Keratinocyte (primary cell): ENCODE measurements around the gene HAND2. TPM values are rescaled to one million over a fixed set of nuclear protein-coding genes. Genes with fewer than 3 reads are reported as not detected.

ENCODE experiments used
- DNase-seq: peaks from one replicate; pipeline ENCODE4 v3.0.0-alpha.2; 2011; ENCODE audit warnings: low read depth, missing footprints, low spot score
- FAIRE-seq: peaks from 2 replicates; lab custom pipeline; 2011; peaks lifted over from hg19 to GRCh38; lab: Jason Lieb, UNC
- H2AFZ ChIP-seq: 2 replicates; pipeline ENCODE4 v1.6.0; 2012; ENCODE audit warnings: low read length, control low read depth, inconsistent platforms; ENCODE audit not compliant: control insufficient read depth
- H3K27ac ChIP-seq: 2 replicates; pipeline ENCODE4 v1.5.1; 2011; ENCODE audit warnings: low read length; ENCODE audit not compliant: control insufficient read depth, insufficient read depth
- H3K27me3 ChIP-seq: 3 replicates; pipeline ENCODE4 v1.6.0; 2011; ENCODE audit warnings: low read length; ENCODE audit not compliant: control insufficient read depth, insufficient read depth; ENCODE audit errors: extremely low read depth
- H3K36me3 ChIP-seq, 2 experiments: 2 replicates in 1 of 2; 3 replicates in 1 of 2; pipeline ENCODE4 v1.5.1; 2011; ENCODE audit warnings: low read length in 2 of 2, mild to moderate bottlenecking in 1 of 2; ENCODE audit not compliant: control insufficient read depth in 2 of 2, insufficient read depth in 2 of 2; ENCODE audit errors: extremely low read depth in 1 of 2
- H3K4me1 ChIP-seq: 3 replicates; pipeline ENCODE4 v1.5.1; 2011; ENCODE audit warnings: low read length; ENCODE audit not compliant: control insufficient read depth, insufficient read depth; ENCODE audit errors: extremely low read depth
- H3K4me2 ChIP-seq: 3 replicates; pipeline ENCODE4 v1.6.0; 2011; ENCODE audit warnings: low read depth, low read length; ENCODE audit not compliant: control insufficient read depth, insufficient read depth; ENCODE audit errors: extremely low read depth
- H3K4me3 ChIP-seq, 3 experiments: fragments of 200-600 bp in 1 of 3; sonication (generic) in 1 of 3; 2 replicates in 2 of 3; 3 replicates in 1 of 3; pipeline ENCODE4 v1.5.1; 2011 to 2016; ENCODE audit warnings: low read length in 3 of 3, mild to moderate bottlenecking in 3 of 3, control low read depth in 2 of 3, inconsistent platforms in 1 of 3, low read depth in 1 of 3, mixed read lengths in 1 of 3, mixed run types in 1 of 3, moderate library complexity in 1 of 3; ENCODE audit not compliant: control insufficient read depth in 2 of 3, insufficient read depth in 2 of 3; ENCODE audit errors: extremely low read depth in 1 of 3
- H3K79me2 ChIP-seq: 2 replicates; pipeline ENCODE4 v1.6.0; 2012; ENCODE audit warnings: low read length; ENCODE audit not compliant: control insufficient read depth, insufficient read depth
- H3K9ac ChIP-seq: 3 replicates; pipeline ENCODE4 v1.6.0; 2011; ENCODE audit warnings: low read length; ENCODE audit not compliant: control insufficient read depth, insufficient read depth; ENCODE audit errors: extremely low read depth
- H3K9me1 ChIP-seq: 3 replicates; pipeline ENCODE4 v1.6.0; 2011; ENCODE audit warnings: low read length; ENCODE audit not compliant: control insufficient read depth, insufficient read depth; ENCODE audit errors: extremely low read depth
- H3K9me3 ChIP-seq: 2 replicates; pipeline ENCODE4 v1.5.1; 2012; ENCODE audit warnings: low read depth, low read length; ENCODE audit not compliant: control insufficient read depth
- H4K20me1 ChIP-seq: 3 replicates; pipeline ENCODE4 v1.6.0; 2011; ENCODE audit warnings: low read length; ENCODE audit not compliant: control insufficient read depth, insufficient read depth; ENCODE audit errors: extremely low read depth
- EZH2 ChIP-seq: IDR thresholded peaks from one replicate; pipeline ENCODE4 v1.6.1; 2012; ENCODE audit warnings: inconsistent platforms, mild to moderate bottlenecking, low read length, moderate library complexity
- dilution Hi-C: fragments of 300-500 bp; cut with MboI; formaldehyde crosslinking; loops from one replicate; pipeline ENCODE4 v1.7.0; 2020; ENCODE audit warnings: low sequenced_read_pairs; ENCODE audit not compliant: extremely low pct_ligation_motif_present
- polyA plus RNA-seq, 5 experiments: library from polyadenylated mRNA; depleted of rRNA in 3 of 5; stranded (reverse) in 3 of 5; stranded (forward) in 1 of 5; unstranded in 1 of 5; fragments of >200 nt; gene quantifications; 1 replicate in 1 of 5; 2 replicates in 3 of 5; 3 replicates in 1 of 5; pipeline versions ENCODE4 v1.2.1 to v1.2.3, GENCODE V29; 2011 to 2012; ENCODE audit warnings: missing spikeins in 2 of 5, low read depth in 1 of 5, low replicate concordance in 1 of 5
- TF ChIP-seq, protein P1 (sequence below), 3 experiments: IDR thresholded peaks in 1 of 3; conservative IDR thresholded peaks in 1 of 3; optimal IDR thresholded peaks in 1 of 3; 2 replicates in 2 of 3; 3 replicates in 1 of 3; pipeline versions ENCODE3 to v1.5.1; 2011; ENCODE audit warnings: low read length in 3 of 3, mild to moderate bottlenecking in 3 of 3, moderate library complexity in 2 of 3, control low read depth in 1 of 3, inconsistent platforms in 1 of 3; ENCODE audit not compliant: insufficient read depth in 2 of 3; ENCODE audit errors: extremely low read depth in 1 of 3

HAND2 gene
- polyA plus RNA-seq, 1 donor (not counting 4 experiments of a cell fraction or from before 2014, with no cell fraction given): not detected

DNA sequence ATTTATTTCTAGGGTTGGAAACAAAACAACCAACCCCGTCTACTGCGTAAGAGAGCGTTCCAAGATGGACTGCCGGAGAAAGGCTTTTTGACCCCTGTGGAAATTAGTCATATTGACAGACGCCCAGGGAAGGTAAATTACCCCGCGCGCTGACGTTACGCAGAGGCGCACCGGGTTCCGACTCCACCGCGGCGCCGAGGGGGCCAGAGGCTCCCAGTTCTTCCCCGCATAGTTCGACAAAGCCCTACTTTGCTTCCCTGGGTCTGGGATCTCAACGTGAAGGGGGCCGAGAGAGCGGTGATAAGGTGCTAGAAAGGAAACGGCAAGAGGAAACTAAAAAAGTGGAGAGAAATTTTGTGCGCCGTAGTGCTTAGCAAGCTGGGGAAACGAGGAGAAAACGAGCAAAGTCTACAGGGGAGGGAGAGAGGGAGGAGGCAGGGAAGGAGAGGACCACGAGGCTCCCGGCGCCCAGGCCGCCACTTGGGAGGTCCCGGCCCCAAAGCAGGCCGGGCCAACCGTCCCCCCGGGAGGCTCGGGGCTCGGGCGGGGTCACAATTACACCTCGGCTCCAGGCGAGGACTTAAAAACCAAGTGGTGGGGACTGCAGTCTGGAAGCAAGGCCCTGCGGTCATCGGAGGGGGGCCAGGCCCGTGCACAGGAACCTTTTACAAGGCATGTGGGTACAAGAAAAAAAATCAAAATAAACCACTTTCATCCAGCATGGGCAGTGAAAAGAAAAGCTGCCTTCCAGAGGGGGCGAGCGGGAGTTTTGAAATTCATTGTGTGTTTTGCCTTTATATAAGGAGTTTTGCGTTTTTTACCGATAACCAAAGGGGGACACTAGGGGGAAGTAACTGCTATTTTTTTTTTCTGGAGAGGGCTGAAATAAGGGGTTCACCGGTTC lies 13.2 kb downstream of the HAND2 start:
- Histone ChIP-seq H3K9ac (no peak overlapping the region), H4K20me1 (no peaks in the 10 kb centered on the region), H3K27me3 (peaks cover 88% of the 10 kb centered on the region), H3K9me3 (peaks cover 2% of the 10 kb centered on the region), H3K9me1 (no peaks in the 10 kb centered on the region), H3K79me2 (no peaks in the 10 kb centered on the region), H3K4me2 (no peak overlapping the region), H3K4me1 (no peaks in the 10 kb centered on the region), H3K4me3 (no peak overlapping the region), H3K36me3 (no peaks in the 10 kb centered on the region), H2AFZ (no peak overlapping the region), H3K27ac (no peak overlapping the region)
- no peak for DNase-seq
- FAIRE-seq: no peak
- dilution Hi-C loops: no loop called here
- TF ChIP-seq EZH2: no peak
- TF ChIP-seq, protein P1, sequence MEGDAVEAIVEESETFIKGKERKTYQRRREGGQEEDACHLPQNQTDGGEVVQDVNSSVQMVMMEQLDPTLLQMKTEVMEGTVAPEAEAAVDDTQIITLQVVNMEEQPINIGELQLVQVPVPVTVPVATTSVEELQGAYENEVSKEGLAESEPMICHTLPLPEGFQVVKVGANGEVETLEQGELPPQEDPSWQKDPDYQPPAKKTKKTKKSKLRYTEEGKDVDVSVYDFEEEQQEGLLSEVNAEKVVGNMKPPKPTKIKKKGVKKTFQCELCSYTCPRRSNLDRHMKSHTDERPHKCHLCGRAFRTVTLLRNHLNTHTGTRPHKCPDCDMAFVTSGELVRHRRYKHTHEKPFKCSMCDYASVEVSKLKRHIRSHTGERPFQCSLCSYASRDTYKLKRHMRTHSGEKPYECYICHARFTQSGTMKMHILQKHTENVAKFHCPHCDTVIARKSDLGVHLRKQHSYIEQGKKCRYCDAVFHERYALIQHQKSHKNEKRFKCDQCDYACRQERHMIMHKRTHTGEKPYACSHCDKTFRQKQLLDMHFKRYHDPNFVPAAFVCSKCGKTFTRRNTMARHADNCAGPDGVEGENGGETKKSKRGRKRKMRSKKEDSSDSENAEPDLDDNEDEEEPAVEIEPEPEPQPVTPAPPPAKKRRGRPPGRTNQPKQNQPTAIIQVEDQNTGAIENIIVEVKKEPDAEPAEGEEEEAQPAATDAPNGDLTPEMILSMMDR (optimal IDR thresholded peaks at IDR 0.05 in 1 of 3, IDR thresholded peaks at IDR 0.05 in 1 of 3, conservative IDR thresholded peaks at IDR 0.05 in 1 of 3; ENCODE audit: extremely low read depth in 1 of 3, insufficient read depth in 2 of 3, low read length in 3 of 3): no peak

DNA sequence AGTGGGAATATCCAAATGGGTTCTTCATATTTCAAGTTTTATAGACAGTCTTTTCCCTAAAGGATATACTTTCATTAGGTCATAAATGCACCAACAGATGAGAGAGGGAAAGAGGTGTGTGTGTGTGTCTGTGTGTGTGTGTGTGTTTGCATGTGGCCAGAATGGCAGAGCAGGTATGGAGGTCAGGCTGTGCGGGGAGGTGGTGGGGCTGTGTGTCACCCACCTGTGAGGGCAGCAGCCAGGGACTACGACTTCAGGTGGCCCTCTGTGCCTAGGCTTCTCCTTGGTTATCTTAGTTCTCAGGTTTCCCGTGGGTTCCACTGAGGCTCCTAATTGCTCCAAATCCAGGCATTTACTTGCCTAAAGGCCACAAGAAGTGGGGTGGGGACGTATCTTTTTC lies 14.6 kb downstream of the HAND2 start:
- Histone ChIP-seq H3K27me3 (peaks cover 79% of the 10 kb centered on the region), H3K9ac (no peak overlapping the region), H3K9me1 (no peaks in the 10 kb centered on the region), H3K4me1 (no peaks in the 10 kb centered on the region), H3K79me2 (no peaks in the 10 kb centered on the region), H4K20me1 (no peaks in the 10 kb centered on the region), H3K27ac (no peak overlapping the region), H3K4me2 (no peak overlapping the region), H2AFZ (no peak overlapping the region), H3K36me3 (no peaks in the 10 kb centered on the region), H3K9me3 (peaks cover 2% of the 10 kb centered on the region), H3K4me3 (no peak overlapping the region)
- DNase-seq: no peak
- dilution Hi-C loops: no loop called here
- TF ChIP-seq, protein P1 (optimal IDR thresholded peaks at IDR 0.05 in 1 of 3, IDR thresholded peaks at IDR 0.05 in 1 of 3, conservative IDR thresholded peaks at IDR 0.05 in 1 of 3; ENCODE audit: extremely low read depth in 1 of 3, insufficient read depth in 2 of 3, low read length in 3 of 3): no peak
- no peak for TF ChIP-seq EZH2
- FAIRE-seq: no peak
